Mucosa of stomach (tissue), 1 donor: ENCODE measurements around the gene DLG1.

ENCODE experiments used
- H3K27me3 ChIP-seq: one replicate; pipeline ENCODE4 v1.7.0; 2013; ENCODE audit warnings: mild to moderate bottlenecking, low read length; ENCODE audit not compliant: control insufficient read depth, insufficient read depth
- H3K36me3 ChIP-seq: one replicate; pipeline ENCODE4 v1.7.0; 2013; ENCODE audit warnings: low read length; ENCODE audit not compliant: control insufficient read depth, insufficient read depth
- H3K4me1 ChIP-seq: one replicate; pipeline ENCODE4 v1.7.0; 2013; ENCODE audit warnings: mild to moderate bottlenecking, low read length; ENCODE audit not compliant: control insufficient read depth, insufficient read depth
- H3K4me3 ChIP-seq: one replicate; pipeline ENCODE4 v1.7.0; 2013; ENCODE audit warnings: low read length
- H3K9ac ChIP-seq: one replicate; pipeline ENCODE4 v1.7.0; 2013; ENCODE audit warnings: mild to moderate bottlenecking, low read length, moderate library complexity
- H3K9me3 ChIP-seq: one replicate; pipeline ENCODE4 v1.7.0; 2013; ENCODE audit warnings: mild to moderate bottlenecking, low read length, moderate library complexity; ENCODE audit not compliant: control insufficient read depth
- donor health status: Pancreatic carcinoma.

DLG1 gene

DNA sequence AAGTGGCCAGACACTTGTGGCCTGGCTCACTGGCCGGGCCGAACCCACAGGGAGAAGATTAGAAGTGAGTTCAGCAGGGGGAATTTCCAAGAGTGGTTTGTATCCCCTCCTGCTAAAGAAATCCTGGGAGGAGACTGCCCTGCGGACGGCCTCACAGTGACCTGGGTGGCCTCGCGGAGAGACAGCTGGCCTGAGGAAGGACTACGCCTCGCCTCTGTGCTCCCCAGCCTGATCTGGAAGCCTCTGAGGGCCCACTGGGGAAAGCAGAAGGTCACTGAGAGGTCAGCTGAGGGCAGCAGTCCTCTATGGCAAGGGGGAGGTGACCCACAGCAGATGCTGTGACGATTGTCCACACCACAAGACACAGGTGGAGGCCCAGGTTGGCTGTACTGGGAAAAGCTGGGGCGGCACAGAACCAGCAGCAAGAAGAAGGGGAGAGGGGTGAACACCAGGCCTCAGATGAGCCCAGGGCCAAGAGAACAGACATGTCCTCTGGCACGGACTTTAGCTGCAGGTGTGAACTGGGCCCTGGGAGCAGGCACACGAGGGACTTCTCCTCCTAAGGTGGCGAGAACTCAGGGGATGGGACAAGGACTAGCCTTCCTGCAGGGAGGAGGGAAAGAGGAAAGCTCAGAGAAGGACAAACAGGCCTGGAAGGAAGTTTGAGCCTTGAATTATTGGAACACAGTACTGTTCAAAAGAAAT, 37.2 kb upstream of the DLG1 start:
- no peak overlapping the region for H3K4me3 ChIP-seq
- no peaks in the 10 kb centered on the region for H3K36me3 ChIP-seq
- H3K9me3 ChIP-seq: no peaks in the 10 kb centered on the region
- no peak overlapping the region for H3K9ac ChIP-seq
- no peaks in the 10 kb centered on the region for H3K4me1 ChIP-seq
- no peaks in the 10 kb centered on the region for H3K27me3 ChIP-seq

DNA sequence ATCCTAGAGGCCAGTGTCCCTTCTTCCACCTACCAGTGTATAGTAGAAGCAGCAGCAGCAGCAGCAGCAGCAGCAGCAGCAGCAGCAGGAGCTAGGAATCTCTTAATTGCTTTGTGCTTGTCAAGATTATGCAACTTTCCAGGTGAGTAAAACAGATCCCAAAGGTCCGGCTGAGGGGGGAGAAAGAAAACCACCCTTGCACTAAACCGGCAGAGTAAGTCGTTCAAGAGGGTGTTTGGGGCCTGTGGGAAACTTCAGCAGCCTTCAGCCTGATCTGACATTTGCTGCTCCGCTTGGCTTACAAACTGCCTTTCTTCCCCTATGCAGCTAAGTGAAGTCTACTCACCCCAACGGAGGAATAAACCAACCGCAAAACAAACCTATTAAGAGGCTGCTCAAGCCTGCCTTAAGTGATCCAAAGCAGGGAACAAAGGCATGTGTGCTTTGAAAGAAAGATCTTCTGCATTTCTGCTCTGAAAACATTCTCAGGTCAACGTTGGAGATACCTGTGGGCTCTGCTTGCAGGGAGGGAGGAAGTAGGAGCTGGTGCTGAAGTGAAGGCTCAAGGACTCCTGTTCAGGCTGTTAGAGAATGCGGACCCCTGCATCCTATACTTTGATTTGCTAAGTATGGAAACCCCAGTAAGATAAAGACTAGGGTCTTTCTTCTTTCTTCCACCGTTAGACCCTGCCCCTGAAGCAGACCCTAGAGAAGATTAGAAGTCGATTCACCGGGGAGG, 35.7 kb upstream of the DLG1 start:
- Histone ChIP-seq H3K27me3 (no peaks in the 10 kb centered on the region), H3K36me3 (no peaks in the 10 kb centered on the region), H3K9me3 (no peaks in the 10 kb centered on the region), H3K9ac (no peak overlapping the region), H3K4me1 (peaks cover 4% of the 10 kb centered on the region), H3K4me3 (no peak overlapping the region)

- Histone ChIP-seq H3K4me1 (peaks cover 4% of the 10 kb centered on the region), H3K9ac (no peak overlapping the region), H3K36me3 (no peaks in the 10 kb centered on the region), H3K9me3 (no peaks in the 10 kb centered on the region), H3K27me3 (no peaks in the 10 kb centered on the region), H3K4me3 (no peak overlapping the region)
Observed at GRCh38 chr3:197331131-197331530, 32.7 kb upstream of the DLG1 start.

- no peak overlapping the region for H3K4me3 ChIP-seq
- H3K9me3 ChIP-seq: no peaks in the 10 kb centered on the region
- H3K36me3 ChIP-seq: no peaks in the 10 kb centered on the region
- H3K27me3 ChIP-seq: no peaks in the 10 kb centered on the region
- no peak overlapping the region for H3K9ac ChIP-seq
- peaks cover 4% of the 10 kb centered on the region for H3K4me1 ChIP-seq
Observed at GRCh38 chr3:197329382-197329781, 31.0 kb upstream of the DLG1 start.

DNA sequence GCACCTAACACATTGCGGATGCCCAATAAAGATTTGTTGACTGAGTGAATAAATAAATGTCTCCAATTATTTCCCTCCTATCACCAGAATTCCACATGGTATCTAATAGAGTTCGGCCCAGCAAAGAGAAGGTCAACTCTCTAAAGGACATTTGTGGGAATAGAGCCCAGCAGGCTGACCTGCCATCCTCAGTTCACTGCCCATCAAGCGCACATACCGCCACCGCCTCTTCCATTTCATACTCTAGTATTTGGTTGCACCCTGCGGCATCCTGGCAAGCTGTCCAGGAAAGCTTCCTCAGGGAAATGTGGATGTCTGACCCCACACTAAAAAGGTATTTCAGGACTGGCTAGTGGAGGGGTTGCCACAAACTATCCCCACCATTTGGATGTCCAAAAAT, 29.8 kb upstream of the DLG1 start:
- Histone ChIP-seq H3K36me3 (no peaks in the 10 kb centered on the region), H3K4me3 (no peak overlapping the region), H3K4me1 (peaks cover 4% of the 10 kb centered on the region), H3K9ac (no peak overlapping the region), H3K9me3 (no peaks in the 10 kb centered on the region), H3K27me3 (no peaks in the 10 kb centered on the region)

DNA sequence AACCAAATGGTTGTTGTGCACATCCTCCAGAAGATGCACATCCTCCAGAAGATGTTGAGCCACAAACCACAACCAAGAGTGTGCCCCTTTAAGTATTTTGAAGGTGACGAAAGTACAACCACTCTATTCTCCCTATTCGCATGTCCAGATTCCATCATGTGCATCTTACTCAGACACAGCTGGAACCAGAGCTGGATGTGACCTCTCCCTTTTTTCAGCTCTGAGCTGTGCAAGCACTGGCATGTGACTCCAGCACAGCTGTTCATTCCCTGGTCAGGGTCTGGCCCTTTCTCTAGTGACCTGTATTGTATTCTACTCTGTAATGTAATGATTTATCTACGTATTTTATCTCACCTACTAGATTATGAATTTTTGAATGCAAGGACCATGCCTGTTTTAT, 29.3 kb upstream of the DLG1 start:
- Histone ChIP-seq H3K27me3 (no peaks in the 10 kb centered on the region), H3K4me1 (peaks cover 4% of the 10 kb centered on the region)

GRCh38 chr3:197325773-197326172, 27.4 kb upstream of the DLG1 start:
- H3K9me3 ChIP-seq: no peaks in the 10 kb centered on the region
- H3K27me3 ChIP-seq: no peaks in the 10 kb centered on the region
- H3K9ac ChIP-seq: no peak overlapping the region
- H3K36me3 ChIP-seq: no peaks in the 10 kb centered on the region
- H3K4me3 ChIP-seq: no peak overlapping the region
- H3K4me1 ChIP-seq: peaks cover 4% of the 10 kb centered on the region

More for the DNA sequence above, 29.3 kb upstream of the DLG1 start:
- no peak overlapping the region for H3K4me3 ChIP-seq
- no peak overlapping the region for H3K9ac ChIP-seq
- H3K9me3 ChIP-seq: no peaks in the 10 kb centered on the region
- H3K36me3 ChIP-seq: no peaks in the 10 kb centered on the region

DNA sequence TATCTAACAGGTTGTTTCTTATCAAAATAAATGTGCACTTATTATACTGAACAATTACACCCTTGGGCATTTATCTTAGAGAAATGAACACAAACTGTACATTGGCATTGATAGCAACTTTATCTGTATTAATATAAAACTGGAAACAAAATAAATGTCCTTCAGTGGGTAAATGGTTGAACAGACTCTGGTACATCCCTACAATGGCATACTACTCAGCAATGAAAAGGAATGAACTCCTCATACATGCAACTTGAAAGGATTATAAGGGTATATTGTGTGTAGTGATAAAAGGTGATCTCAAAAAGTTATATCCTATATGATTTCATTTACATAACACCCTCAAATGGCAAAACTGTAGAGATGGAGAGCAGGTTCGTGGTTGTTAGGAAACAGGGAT, 23.7 kb upstream of the DLG1 start:
- H3K9me3 ChIP-seq: no peaks in the 10 kb centered on the region
- H3K9ac ChIP-seq: no peak overlapping the region
- H3K4me3 ChIP-seq: no peak overlapping the region
- no peaks in the 10 kb centered on the region for H3K27me3 ChIP-seq
- no peaks in the 10 kb centered on the region for H3K4me1 ChIP-seq
- no peaks in the 10 kb centered on the region for H3K36me3 ChIP-seq

DNA sequence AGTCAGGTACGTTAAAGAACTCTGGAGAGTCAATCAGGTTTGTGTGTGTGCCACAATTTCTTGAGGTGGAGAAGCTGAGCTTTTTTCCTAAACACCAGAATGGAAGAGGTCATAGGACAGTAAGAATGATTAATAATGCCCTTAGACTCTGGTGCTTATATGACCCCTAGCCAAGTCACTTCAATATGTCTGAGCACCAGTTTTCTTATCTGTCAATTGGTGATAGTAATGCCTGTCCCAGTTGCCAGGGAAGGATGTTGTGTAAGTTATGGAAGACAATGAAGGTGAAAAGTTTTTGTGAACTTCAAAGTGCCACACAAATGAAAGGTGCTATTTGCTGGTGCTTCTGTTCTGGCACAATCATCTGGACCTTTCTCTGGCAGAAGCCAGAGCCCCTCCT, 22.2 kb upstream of the DLG1 start:
- H3K9me3 ChIP-seq: no peaks in the 10 kb centered on the region

DNA sequence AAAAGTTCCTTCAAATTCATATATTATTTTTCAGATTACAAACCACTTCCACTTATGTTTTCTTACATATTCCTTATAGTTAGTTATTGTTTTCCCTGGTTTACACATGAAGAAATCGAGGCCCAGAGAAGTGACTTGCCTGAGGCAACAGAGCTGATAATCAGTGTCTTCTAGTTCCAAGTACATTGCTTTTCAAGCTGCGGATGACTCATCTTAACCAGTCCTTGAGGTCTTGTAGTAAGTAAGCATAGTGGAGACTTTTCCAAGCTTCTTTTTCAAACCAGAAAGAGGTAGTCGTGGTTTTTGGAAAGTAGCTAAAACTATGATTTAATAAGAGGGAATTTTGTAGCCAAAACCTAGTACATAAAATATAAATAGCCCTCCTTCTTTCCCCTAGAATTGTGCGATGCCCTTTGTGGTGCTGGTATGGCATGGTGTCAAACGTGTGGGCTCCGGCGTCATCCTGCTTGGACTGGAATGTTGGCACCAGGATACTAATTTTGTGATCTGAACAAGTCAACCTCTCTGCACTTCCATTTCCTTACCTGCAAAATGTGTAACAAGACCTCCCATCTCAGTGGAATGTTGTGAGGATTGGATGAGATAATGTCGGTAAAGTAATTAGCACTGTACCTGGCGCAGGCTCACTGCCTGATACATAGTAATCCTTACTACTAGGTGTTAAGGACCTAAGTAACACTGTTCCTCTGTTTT, 19.0 kb upstream of the DLG1 start:
- H3K27me3 ChIP-seq: no peaks in the 10 kb centered on the region

More for the DNA sequence above, 22.2 kb upstream of the DLG1 start:
- no peak overlapping the region for H3K9ac ChIP-seq
- no peaks in the 10 kb centered on the region for H3K4me1 ChIP-seq
- no peaks in the 10 kb centered on the region for H3K27me3 ChIP-seq
- H3K4me3 ChIP-seq: no peak overlapping the region
- H3K36me3 ChIP-seq: no peaks in the 10 kb centered on the region

DNA sequence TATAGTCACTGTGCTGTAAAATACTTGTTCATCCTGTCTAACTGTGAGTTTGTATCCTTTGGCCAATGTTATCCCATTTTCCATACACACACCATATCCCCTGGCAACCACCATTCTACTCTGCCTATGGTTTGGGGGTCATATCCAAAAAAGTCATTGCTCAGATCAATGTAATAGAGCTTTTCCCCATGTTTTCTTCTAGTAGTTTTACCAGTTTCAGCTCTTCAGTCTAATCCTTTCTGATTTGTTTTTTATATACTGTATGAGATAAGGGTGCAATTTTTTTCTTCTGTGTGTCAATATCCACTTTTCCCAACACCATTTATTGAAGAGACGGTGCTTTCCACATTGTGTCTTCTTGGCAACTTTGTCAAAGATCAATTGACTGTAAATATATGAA, 14.0 kb upstream of the DLG1 start:
- H3K27me3 ChIP-seq: no peaks in the 10 kb centered on the region
- H3K9me3 ChIP-seq: no peaks in the 10 kb centered on the region
- H3K9ac ChIP-seq: no peak overlapping the region
- H3K36me3 ChIP-seq: no peaks in the 10 kb centered on the region
- peaks cover 7% of the 10 kb centered on the region for H3K4me1 ChIP-seq
- H3K4me3 ChIP-seq: no peak overlapping the region

More for the DNA sequence above, 19.0 kb upstream of the DLG1 start:
- no peaks in the 10 kb centered on the region for H3K36me3 ChIP-seq
- no peaks in the 10 kb centered on the region for H3K9me3 ChIP-seq
- no peaks in the 10 kb centered on the region for H3K4me1 ChIP-seq
- H3K9ac ChIP-seq: no peak overlapping the region
- H3K4me3 ChIP-seq: no peak overlapping the region

DNA sequence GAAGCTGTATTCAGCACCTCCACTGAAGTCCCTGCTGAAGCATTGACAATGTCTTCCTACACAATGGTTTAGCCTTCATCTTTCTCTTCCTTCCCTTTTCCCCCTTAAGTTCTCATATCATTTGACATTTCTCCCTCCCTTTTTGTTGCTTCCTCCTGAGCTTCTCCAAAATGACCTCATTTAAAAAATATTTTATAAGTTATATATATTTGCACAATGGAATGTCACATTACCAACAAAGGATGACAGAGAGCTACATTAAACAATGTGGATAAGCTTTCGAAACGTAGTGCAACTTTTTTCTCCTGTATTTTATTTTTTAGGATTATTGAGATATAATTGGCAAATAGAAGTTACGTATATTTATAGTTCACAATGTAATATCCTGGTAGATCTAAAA, 13.2 kb upstream of the DLG1 start:
- Histone ChIP-seq H3K27me3 (no peaks in the 10 kb centered on the region), H3K36me3 (no peaks in the 10 kb centered on the region), H3K9ac (no peak overlapping the region), H3K4me1 (peaks cover 7% of the 10 kb centered on the region), H3K9me3 (no peaks in the 10 kb centered on the region), H3K4me3 (no peak overlapping the region)
